Hematopoietic multipotent progenitor cell treated with erythropoietin and hydrocortisone succinate and interleukin-3 and kit ligand, for 8 days (in vitro differentiated cells): ENCODE measurements around the gene DELE1.
A peak's percentile ranks its signal among the peaks of the same experiment; 100 is the strongest.

ENCODE experiments used
- DNase-seq: peaks from one replicate; pipeline ENCODE4 v3.0.0-alpha.2; 2015

The DELE1 gene

GRCh38 chr5:141923448-141924313 lies at the start of gene DELE1:
Gene DELE1 (plus strand): TSS chr5:141923871. CDS start chr5:141923942, 71 bp downstream.
- peak; percentile 96 for DNase-seq

- no peak for DNase-seq
Observed at GRCh38 chr5:141873933-141874261, 49.8 kb upstream of the DELE1 start.

GRCh38 chr5:141874262-141874964 lies 49.3 kb upstream of the DELE1 start:
- DNase-seq, result peak; percentile 16

- peak; percentile 10 for DNase-seq
Observed at GRCh38 chr5:141875022-141875740, 48.5 kb upstream of the DELE1 start.

- DNase-seq, result peak; percentile 85
Observed at GRCh38 chr5:141875795-141876627, 47.7 kb upstream of the DELE1 start.

- peak; percentile 12 for DNase-seq
Observed at GRCh38 chr5:141876628-141877355, 46.9 kb upstream of the DELE1 start.

- peak; percentile 21 for DNase-seq
Observed at GRCh38 chr5:141877356-141878185, 46.1 kb upstream of the DELE1 start.

GRCh38 chr5:141878186-141878710 lies 45.4 kb upstream of the DELE1 start, which contains the start of gene PCDH1:
Gene PCDH1 (minus strand): TSS chr5:141878410. CDS start chr5:141878262, 148 bp downstream.
- no peak for DNase-seq

- peak; percentile 96 for DNase-seq
Observed at GRCh38 chr5:141878711-141879425, 44.8 kb upstream of the DELE1 start.

- no peak for DNase-seq
Observed at GRCh38 chr5:141879426-141879759, 44.3 kb upstream of the DELE1 start.

- DNase-seq, result no peak
Observed at GRCh38 chr5:141879941-141880738, 43.5 kb upstream of the DELE1 start.

- DNase-seq, result no peak
Observed at GRCh38 chr5:141880961-141881801, 42.5 kb upstream of the DELE1 start.

- no peak for DNase-seq
Observed at GRCh38 chr5:141881886-141882285, 41.8 kb upstream of the DELE1 start.

GRCh38 chr5:141882594-141883183 lies 41.0 kb upstream of the DELE1 start:
- DNase-seq, result no peak

- DNase-seq, result peak; percentile 17
Observed at GRCh38 chr5:141883184-141883891, 40.3 kb upstream of the DELE1 start.

GRCh38 chr5:141883892-141884318 lies 39.8 kb upstream of the DELE1 start:
- no peak for DNase-seq

GRCh38 chr5:141889282-141889871 lies 34.3 kb upstream of the DELE1 start:
- DNase-seq, result peak; percentile 37
